PC-3 (cell line): Measurements from ENCODE around the gene SHISAL2A. TPM values are rescaled to one million over a fixed set of nuclear protein-coding genes. Genes with fewer than 3 reads are reported as not detected.
"Not testable (repeated sequence)": the region's sequence is repeated elsewhere in the genome, so short reads cannot be mapped to it uniquely, and the experiment has no call there.

Experiments
- ATAC-seq: fragments of 200-7000 bp; cut with Tn5 transposase; 2 replicates; pipeline ENCODE4 v1.9.1; 2020; ENCODE audit warnings: mild to moderate bottlenecking, moderate library complexity
- BruUV-seq: library from RNA; stranded (reverse); fragments of 400-500 nt; replicated peaks from 2 replicates; lab custom pipeline; 2021; lab: Mats Ljungman, UMichigan
- CTCF ChIA-PET: fragments of 300-600 bp; sonication (Branson Sonifier 250); formaldehyde crosslinking; loops from one replicate; lab custom pipeline; 2022; ENCODE audit warnings: antibody characterized with exemption; lab: Charles Lee
- POLR2A ChIA-PET: fragments of 300-600 bp; sonication (Branson Sonifier 250); formaldehyde crosslinking; loops from one replicate; lab custom pipeline; 2022; ENCODE audit warnings: antibody characterized with exemption; ENCODE audit not compliant: unreplicated experiment; lab: Charles Lee
- DNase-seq: peaks from one replicate; pipeline ENCODE4 v3.0.0-alpha.2; 2015
- H2AFZ ChIP-seq: fragments of 300-600 bp; sonication (generic); 2 replicates; pipeline ENCODE4 v1.6.0; 2016; ENCODE audit warnings: antibody characterized with exemption, low read length
- H3F3A ChIP-seq: fragments of 300-600 bp; sonication (generic); one replicate; pipeline ENCODE4 v1.6.0; 2017; ENCODE audit warnings: antibody characterized with exemption, low read length, control low read depth, mild to moderate bottlenecking; ENCODE audit not compliant: unreplicated experiment
- H3K27ac ChIP-seq: fragments of 300-600 bp; sonication (generic); 2 replicates; pipeline ENCODE4 v1.5.1; 2016; ENCODE audit warnings: mild to moderate bottlenecking, low read length
- H3K27me3 ChIP-seq: fragments of 300-600 bp; sonication (generic); 2 replicates; pipeline ENCODE4 v1.6.1; 2016; ENCODE audit warnings: low read length, mixed read lengths
- H3K36me3 ChIP-seq: fragments of 300-600 bp; sonication (generic); 2 replicates; pipeline ENCODE4 v1.6.1; 2016; ENCODE audit warnings: low read depth, mixed run types, low read length, mixed read lengths
- H3K4me1 ChIP-seq: fragments of 300-600 bp; sonication (generic); 2 replicates; pipeline ENCODE4 v1.5.1; 2016; ENCODE audit warnings: low read length; ENCODE audit not compliant: insufficient read depth
- H3K4me2 ChIP-seq: fragments of 300-600 bp; sonication (generic); 2 replicates; pipeline ENCODE4 v1.6.0; 2016; ENCODE audit warnings: low read length
- H3K4me3 ChIP-seq: fragments of 300-600 bp; sonication (generic); 2 replicates; pipeline ENCODE4 v1.5.1; 2016; ENCODE audit warnings: mild to moderate bottlenecking, low read length, mixed read lengths
- H3K79me2 ChIP-seq: fragments of 300-600 bp; sonication (generic); 2 replicates; pipeline ENCODE4 v1.6.1; 2017; ENCODE audit warnings: low read length, mixed read lengths
- H3K9ac ChIP-seq: fragments of 300-600 bp; sonication (generic); 2 replicates; pipeline ENCODE4 v1.6.0; 2016; ENCODE audit warnings: mild to moderate bottlenecking, low read length
- H3K9me2 ChIP-seq: fragments of 300-600 bp; sonication (generic); replicated peaks from 2 replicates; pipeline ENCODE4 v1.6.1; 2016; ENCODE audit warnings: mixed run types, low read length, mixed read lengths
- H3K9me3 ChIP-seq: fragments of 300-600 bp; sonication (generic); 2 replicates; pipeline ENCODE4 v1.6.1; 2016; ENCODE audit warnings: low read length, mixed read lengths
- H4K20me1 ChIP-seq: fragments of 300-600 bp; sonication (generic); 2 replicates; pipeline ENCODE4 v1.6.1; 2016; ENCODE audit warnings: low read length, mixed read lengths
- CTCF ChIP-seq: fragments of 300-600 bp; sonication (generic); conservative IDR thresholded peaks from 2 replicates; pipeline ENCODE4 v1.5.1; 2017; ENCODE audit warnings: antibody characterized with exemption, low read depth, mild to moderate bottlenecking, low read length
- EZH2 ChIP-seq: fragments of 300-600 bp; sonication (generic); IDR thresholded peaks from one replicate; pipeline ENCODE4 v1.6.1; 2017; ENCODE audit warnings: antibody characterized with exemption, mild to moderate bottlenecking, low read length; ENCODE audit not compliant: unreplicated experiment
- EZH2phosphoT487 ChIP-seq: fragments of 300-600 bp; sonication (generic); IDR thresholded peaks from 2 replicates; pipeline ENCODE4 v1.6.1; 2018; ENCODE audit warnings: mild to moderate bottlenecking, antibody characterized with exemption, low read length, borderline replicate concordance
- intact Hi-C: fragments of 100-400 bp; cut with micrococcal nuclease; formaldehyde crosslinking; loops from 2 replicates; pipeline ENCODE4 v1.9.0; 2023
- total RNA-seq: library from RNA; depleted of rRNA; stranded (reverse); fragments of >200 nt; gene quantifications from 2 replicates; pipeline ENCODE4 v1.2.3, GENCODE V29; 2014

The SHISAL2A gene
- total RNA-seq, 1 experiment from 2014 or later: not detected

DNA sequence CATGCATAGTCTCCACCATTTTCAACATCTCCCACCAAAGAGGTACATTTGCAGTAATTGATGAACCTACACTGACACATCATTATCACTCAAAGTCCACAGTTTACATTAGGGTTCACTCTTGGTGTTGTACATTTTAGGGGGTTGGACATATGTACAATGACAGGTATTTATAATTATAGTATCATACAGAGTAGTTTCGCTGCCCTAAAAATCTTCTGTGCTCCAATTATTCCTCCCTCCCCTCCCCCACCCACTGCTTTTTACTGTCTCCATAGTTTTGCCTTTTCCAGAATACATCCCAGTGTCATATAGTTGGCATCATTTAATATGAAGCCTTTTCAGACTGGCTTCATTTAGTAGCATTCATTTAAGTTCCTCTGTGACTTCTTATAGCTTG is 51.6 kb downstream of the SHISAL2A start:
- ATAC-seq (no peak), DNase-seq (no peak)
- Histone ChIP-seq H4K20me1 (no peaks in the 10 kb centered on the region), H3K27ac (no peak overlapping the region), H3K79me2 (no peaks in the 10 kb centered on the region), H3K9me3 (no peaks in the 10 kb centered on the region), H3K36me3 (peaks cover 42% of the 10 kb centered on the region), H3F3A (no peaks in the 10 kb centered on the region), H3K4me1 (no peaks in the 10 kb centered on the region), H2AFZ (no peak overlapping the region), H3K9ac (no peak overlapping the region), H3K4me3 (no peak overlapping the region), H3K4me2 (no peak overlapping the region), H3K9me2 (no peaks in the 10 kb centered on the region), H3K27me3 (no peaks in the 10 kb centered on the region)
- POLR2A ChIA-PET: no interaction called here
- no peak for TF ChIP-seq CTCF
- no peak for TF ChIP-seq EZH2phosphoT487
- no peak for TF ChIP-seq EZH2
- BruUV-seq: no TSS peak
- CTCF ChIA-PET: no interaction called here
- intact Hi-C loops: loop anchor here (5.0 kb wide), 1 partner anchor 117 kb away; no protein-coding TSS in a partner anchor

DNA sequence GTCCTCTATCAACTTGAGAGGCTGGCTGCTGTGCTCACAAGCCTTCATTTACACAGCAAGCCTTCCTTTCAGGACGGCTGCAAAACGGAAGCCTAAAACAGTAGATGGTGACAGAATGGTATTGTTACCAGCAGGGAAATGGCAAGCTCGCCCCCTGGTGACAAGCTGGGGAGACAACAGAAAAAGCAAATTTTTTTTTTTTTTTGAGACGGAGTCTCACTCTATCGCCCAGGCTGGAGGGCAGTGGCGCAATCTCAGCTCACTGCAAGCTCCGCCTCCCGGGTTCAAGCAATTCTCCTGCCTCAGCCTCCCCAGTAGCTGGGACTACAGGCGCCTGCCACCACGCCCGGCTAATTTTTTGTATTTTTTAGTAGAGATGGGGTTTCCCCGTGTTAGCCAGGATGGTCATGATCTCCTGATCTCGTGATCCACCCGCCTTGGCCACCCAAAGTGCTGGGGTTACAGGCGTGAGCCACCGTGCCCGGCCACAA is 53.3 kb downstream of the SHISAL2A start:
- H3K79me2 ChIP-seq, H3K9me2 ChIP-seq, H2AFZ ChIP-seq, BruUV-seq, H3K27me3 ChIP-seq, H3K4me3 ChIP-seq, H3K9me3 ChIP-seq, H3K4me2 ChIP-seq, H3F3A ChIP-seq, H4K20me1 ChIP-seq, H3K4me1 ChIP-seq, POLR2A ChIA-PET, H3K27ac ChIP-seq, H3K9ac ChIP-seq: not testable (repeated sequence)
- ATAC-seq (peak; percentile 35; the same call in 1 of the 2 replicates), DNase-seq (peak; percentile 58)
- CTCF ChIA-PET: interaction anchor here (0.5 to 0.8 kb wide), 4 partner anchors 196 to 739 kb away, joined by 3 to 4 read pairs (median 3); no protein-coding TSS in a partner anchor
- intact Hi-C loops: loop anchor here (2.0 to 5.0 kb wide), 2 partner anchors 134 to 282 kb away; partner anchors contain the start of genes ORC1, PRPF38A and TUT4
- TF ChIP-seq CTCF: peak; percentile 72
- peaks cover 49% of the 10 kb centered on the region for H3K36me3 ChIP-seq

- DNase-seq (no peak), ATAC-seq (no peak)
- Histone ChIP-seq H3K4me2 (no peak overlapping the region), H3K4me1 (no peaks in the 10 kb centered on the region), H3K4me3 (no peak overlapping the region), H3K27me3 (no peaks in the 10 kb centered on the region), H3K27ac (no peak overlapping the region), H3K9ac (no peak overlapping the region), H3K9me3 (no peaks in the 10 kb centered on the region), H3K9me2 (no peaks in the 10 kb centered on the region), H2AFZ (no peak overlapping the region), H3K36me3 (peaks cover 52% of the 10 kb centered on the region), H3K79me2 (peaks cover 7% of the 10 kb centered on the region; the same call in 1 of the 2 replicates), H4K20me1 (0 out of 2 replicates have a peak, but pooled peaks cover under 1% of the 10 kb centered on the region), H3F3A (no peaks in the 10 kb centered on the region)
- ChIA-PET POLR2A (no interaction called here), CTCF (interaction anchor here (0.5 to 0.6 kb wide), 3 partner anchors 196 to 740 kb away, joined by 3 to 4 read pairs (median 3); no protein-coding TSS in a partner anchor)
- intact Hi-C loops: loop anchor here (2.0 to 5.0 kb wide), 2 partner anchors 135 to 282 kb away; partner anchors contain the start of genes ORC1, PRPF38A and TUT4
- no TSS peak for BruUV-seq
- TF ChIP-seq EZH2 (no peak), EZH2phosphoT487 (no peak), CTCF (no peak)
These were observed 53.9 kb downstream of the SHISAL2A start for GRCh38 chr1:52686830-52687229.
